Ishikawa (cell line): Measurements from ENCODE around the gene CD300LG.

ENCODE experiments used
- CEBPB ChIP-seq: IDR thresholded peaks from 2 replicates; pipeline ENCODE4 v1.6.1; 2012
- CREB1 ChIP-seq: IDR thresholded peaks from 2 replicates; pipeline ENCODE4 v1.6.1; 2012; ENCODE audit warnings: low read depth
- EGR1 ChIP-seq: IDR thresholded peaks from 2 replicates; pipeline ENCODE4 v1.6.1; 2012
- EP300 ChIP-seq: IDR thresholded peaks from 2 replicates; pipeline ENCODE4 v1.6.1; 2012; ENCODE audit warnings: borderline replicate concordance
- FOXM1 ChIP-seq: IDR thresholded peaks from 2 replicates; pipeline ENCODE4 v1.6.1; 2012; ENCODE audit warnings: low read depth, borderline replicate concordance
- NFIC ChIP-seq: IDR thresholded peaks from 2 replicates; pipeline ENCODE4 v1.6.1; 2012
- RAD21 ChIP-seq: IDR thresholded peaks from 2 replicates; pipeline ENCODE4 v1.6.1; 2012; ENCODE audit warnings: low read depth
- TAF1 ChIP-seq: IDR thresholded peaks from 2 replicates; pipeline ENCODE4 v1.6.1; 2012; ENCODE audit warnings: low read depth, mild to moderate bottlenecking
- TCF12 ChIP-seq: IDR thresholded peaks from 2 replicates; pipeline ENCODE4 v1.6.1; 2012; ENCODE audit warnings: low read depth
- TEAD4 ChIP-seq: IDR thresholded peaks from 2 replicates; pipeline ENCODE4 v1.6.1; 2012
- YY1 ChIP-seq: IDR thresholded peaks from 2 replicates; pipeline ENCODE4 v1.6.1; 2012; ENCODE audit warnings: low read depth
- ZBTB7A ChIP-seq: IDR thresholded peaks from 2 replicates; pipeline ENCODE4 v1.6.1; 2012; ENCODE audit warnings: low read depth
- TF ChIP-seq, protein P1 (sequence below): IDR thresholded peaks from 2 replicates; pipeline ENCODE4 v1.6.1; 2012
- TF ChIP-seq, protein P2 (sequence below): IDR thresholded peaks from 2 replicates; pipeline ENCODE4 v1.6.1; 2012; ENCODE audit warnings: low read depth, mild to moderate bottlenecking
- TF ChIP-seq, protein P3 (sequence below): IDR thresholded peaks from 2 replicates; pipeline ENCODE4 v1.6.1; 2012

Gene CD300LG

DNA sequence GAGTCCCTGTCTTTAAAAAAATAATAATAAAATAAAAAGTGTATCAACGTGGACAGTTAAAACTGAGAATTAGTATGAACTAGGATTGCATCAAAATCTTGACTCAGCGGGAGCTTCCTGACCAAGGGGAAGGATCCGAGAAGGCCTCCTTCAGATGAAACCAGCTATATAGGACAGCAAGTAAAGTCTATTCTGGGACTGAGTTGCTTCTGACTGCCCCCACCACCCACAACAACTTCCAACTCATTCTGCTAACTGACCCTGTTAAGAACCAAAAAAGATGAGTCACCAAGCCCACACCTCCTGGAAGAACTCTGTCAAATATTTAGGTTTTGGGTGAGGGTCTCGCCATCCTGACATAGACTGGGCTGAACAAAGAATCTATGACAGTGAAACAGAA, 38.9 kb upstream of the CD300LG start:
- TF ChIP-seq FOXM1 (no peak), CREB1 (no peak), TCF12 (no peak), EP300 (no peak), EGR1 (no peak), NFIC (no peak), RAD21 (no peak), ZBTB7A (no peak), TAF1 (no peak)
- TF ChIP-seq, protein P1, sequence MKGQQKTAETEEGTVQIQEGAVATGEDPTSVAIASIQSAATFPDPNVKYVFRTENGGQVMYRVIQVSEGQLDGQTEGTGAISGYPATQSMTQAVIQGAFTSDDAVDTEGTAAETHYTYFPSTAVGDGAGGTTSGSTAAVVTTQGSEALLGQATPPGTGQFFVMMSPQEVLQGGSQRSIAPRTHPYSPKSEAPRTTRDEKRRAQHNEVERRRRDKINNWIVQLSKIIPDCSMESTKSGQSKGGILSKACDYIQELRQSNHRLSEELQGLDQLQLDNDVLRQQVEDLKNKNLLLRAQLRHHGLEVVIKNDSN = no peak
- TF ChIP-seq, protein P2, sequence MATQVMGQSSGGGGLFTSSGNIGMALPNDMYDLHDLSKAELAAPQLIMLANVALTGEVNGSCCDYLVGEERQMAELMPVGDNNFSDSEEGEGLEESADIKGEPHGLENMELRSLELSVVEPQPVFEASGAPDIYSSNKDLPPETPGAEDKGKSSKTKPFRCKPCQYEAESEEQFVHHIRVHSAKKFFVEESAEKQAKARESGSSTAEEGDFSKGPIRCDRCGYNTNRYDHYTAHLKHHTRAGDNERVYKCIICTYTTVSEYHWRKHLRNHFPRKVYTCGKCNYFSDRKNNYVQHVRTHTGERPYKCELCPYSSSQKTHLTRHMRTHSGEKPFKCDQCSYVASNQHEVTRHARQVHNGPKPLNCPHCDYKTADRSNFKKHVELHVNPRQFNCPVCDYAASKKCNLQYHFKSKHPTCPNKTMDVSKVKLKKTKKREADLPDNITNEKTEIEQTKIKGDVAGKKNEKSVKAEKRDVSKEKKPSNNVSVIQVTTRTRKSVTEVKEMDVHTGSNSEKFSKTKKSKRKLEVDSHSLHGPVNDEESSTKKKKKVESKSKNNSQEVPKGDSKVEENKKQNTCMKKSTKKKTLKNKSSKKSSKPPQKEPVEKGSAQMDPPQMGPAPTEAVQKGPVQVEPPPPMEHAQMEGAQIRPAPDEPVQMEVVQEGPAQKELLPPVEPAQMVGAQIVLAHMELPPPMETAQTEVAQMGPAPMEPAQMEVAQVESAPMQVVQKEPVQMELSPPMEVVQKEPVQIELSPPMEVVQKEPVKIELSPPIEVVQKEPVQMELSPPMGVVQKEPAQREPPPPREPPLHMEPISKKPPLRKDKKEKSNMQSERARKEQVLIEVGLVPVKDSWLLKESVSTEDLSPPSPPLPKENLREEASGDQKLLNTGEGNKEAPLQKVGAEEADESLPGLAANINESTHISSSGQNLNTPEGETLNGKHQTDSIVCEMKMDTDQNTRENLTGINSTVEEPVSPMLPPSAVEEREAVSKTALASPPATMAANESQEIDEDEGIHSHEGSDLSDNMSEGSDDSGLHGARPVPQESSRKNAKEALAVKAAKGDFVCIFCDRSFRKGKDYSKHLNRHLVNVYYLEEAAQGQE = no peak
- TF ChIP-seq, protein P3, sequence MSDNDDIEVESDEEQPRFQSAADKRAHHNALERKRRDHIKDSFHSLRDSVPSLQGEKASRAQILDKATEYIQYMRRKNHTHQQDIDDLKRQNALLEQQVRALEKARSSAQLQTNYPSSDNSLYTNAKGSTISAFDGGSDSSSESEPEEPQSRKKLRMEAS = no peak

DNA sequence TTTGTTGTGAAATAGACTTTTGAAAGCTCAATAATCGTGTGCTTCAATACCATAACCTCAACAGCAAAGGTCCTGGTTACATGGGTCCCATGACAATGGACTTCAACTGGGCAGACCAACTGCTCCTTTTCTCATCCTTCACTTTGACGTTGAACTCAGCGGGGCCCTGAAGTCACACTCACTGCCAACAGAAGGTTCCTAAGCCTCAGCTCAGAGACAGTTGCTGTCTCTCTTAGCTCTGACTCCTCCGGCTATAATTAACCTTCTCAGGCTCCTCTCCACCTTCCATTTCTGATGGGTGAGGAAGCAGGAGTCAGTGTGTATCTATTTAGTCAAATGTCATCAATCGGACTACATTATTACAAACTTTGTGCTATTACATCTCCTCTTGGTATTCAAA, 37.9 kb upstream of the CD300LG start:
- TF ChIP-seq, protein P1 = no peak
- TF ChIP-seq YY1 (no peak), RAD21 (no peak), TCF12 (no peak), EP300 (no peak), TAF1 (no peak), NFIC (no peak), ZBTB7A (no peak), FOXM1 (no peak), EGR1 (no peak), TEAD4 (no peak), CREB1 (no peak), CEBPB (no peak)
- TF ChIP-seq, protein P3 = no peak
- TF ChIP-seq, protein P2 = no peak

DNA sequence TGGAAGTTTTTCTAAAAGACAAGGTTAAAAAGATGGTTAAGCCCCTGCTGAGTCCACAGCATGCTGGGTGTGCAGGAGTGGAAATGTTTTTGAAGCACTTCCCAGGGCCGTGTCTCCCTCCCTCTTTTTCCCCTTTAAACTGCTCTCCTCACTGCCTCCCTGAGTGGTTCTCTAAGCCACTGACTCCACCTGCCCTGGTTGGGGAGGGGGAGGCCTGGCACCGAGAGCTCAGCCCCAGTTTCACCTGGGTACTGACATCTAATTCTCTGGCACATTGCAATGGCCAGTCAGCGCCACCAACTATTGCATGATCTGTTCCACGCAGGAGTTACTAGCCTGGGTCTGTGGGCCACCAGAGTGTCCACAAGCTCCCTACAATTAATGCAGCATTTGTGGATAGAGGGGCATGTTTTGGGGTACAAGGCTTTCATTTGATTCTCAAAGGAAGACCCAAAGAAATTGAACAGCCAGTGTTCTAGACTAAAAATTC, 36.7 kb upstream of the CD300LG start:
- no peak for TF ChIP-seq TEAD4
- TF ChIP-seq CEBPB = no peak
- TF ChIP-seq, protein P3 = no peak
- TF ChIP-seq EP300 = no peak
- TF ChIP-seq RAD21 = no peak
- no peak for TF ChIP-seq TAF1
- no peak for TF ChIP-seq CREB1
- TF ChIP-seq TCF12 = no peak
- TF ChIP-seq, protein P1 = no peak
- TF ChIP-seq, protein P2 = no peak
- no peak for TF ChIP-seq YY1
- no peak for TF ChIP-seq ZBTB7A
- TF ChIP-seq NFIC = no peak
- no peak for TF ChIP-seq FOXM1
- TF ChIP-seq EGR1 = no peak

DNA sequence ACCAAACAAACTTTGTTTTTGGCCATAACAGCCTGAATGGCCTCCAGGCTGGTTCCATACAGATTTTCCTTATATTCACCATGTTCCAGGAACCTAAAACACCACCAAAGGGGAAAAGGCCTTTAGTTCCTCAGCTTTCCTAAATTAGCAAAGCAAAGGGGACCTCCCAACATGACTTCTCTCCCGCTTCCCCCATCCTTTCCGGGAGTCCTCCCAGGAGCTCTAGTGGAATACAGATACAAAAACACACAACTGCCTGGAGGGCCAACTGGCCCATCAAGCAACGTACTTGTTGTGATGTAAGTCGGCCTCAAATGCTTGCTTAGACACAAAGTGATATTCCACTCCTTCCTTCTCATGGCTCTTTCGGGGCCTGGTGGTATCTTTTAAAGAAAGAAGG, 36.2 kb upstream of the CD300LG start:
- TF ChIP-seq YY1 (no peak), EGR1 (no peak), TEAD4 (no peak), EP300 (no peak), FOXM1 (no peak), TCF12 (no peak)
- TF ChIP-seq, protein P2 = no peak
- TF ChIP-seq, protein P3 = no peak
